Umbilical cord (tissue), 2 donors: ENCODE results near the gene ZNF708. TPM values are rescaled to one million over a fixed set of nuclear protein-coding genes. Genes with fewer than 3 reads are reported as not detected.
"Not testable (repeated sequence)": the region's sequence is repeated elsewhere in the genome, so short reads cannot be mapped to it uniquely, and the experiment has no call there.

Experiments
- DNase-seq: peaks from one replicate; pipeline ENCODE4 v3.0.0-alpha.2; 2015; ENCODE audit warnings: low spot score
- total RNA-seq: library from RNA; depleted of rRNA; stranded (reverse); fragments of >200 nt; gene quantifications from one replicate; pipeline ENCODE4 v1.2.3, GENCODE V29; 2014; ENCODE audit warnings: low replicate concordance; ENCODE audit not compliant: insufficient read depth

The ZNF708 gene
- total RNA-seq, 1 donor from 2014 or later = 16.4 TPM

- DNase-seq = no peak
Measured at GRCh38 chr19:21260164-21260847, 68.9 kb downstream of the ZNF708 start.

- DNase-seq = not testable (repeated sequence)
Measured at GRCh38 chr19:21259421-21260124, 69.6 kb downstream of the ZNF708 start.

DNA sequence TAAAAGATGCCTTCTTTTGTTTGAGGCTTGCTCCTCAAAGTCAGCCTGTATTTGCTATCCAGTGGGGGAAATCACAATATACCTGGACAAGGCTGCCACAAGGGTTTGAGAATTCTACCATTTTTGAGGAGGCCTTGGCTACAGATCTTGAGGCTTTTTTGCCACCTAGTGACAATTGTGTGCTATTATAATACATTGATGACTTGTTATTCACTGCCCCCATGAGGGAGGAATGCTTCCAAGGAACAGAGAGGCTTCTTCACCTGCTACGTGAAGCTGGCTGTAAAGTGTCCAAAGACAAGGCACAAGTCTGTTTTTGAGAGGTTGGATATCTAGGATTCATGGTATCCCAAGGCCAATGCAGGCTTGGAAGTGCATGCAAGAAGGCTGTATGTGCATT is 72.5 kb downstream of the ZNF708 start:
- DNase-seq = peak; percentile 39

Other genes starting within 250 kb of the ZNF708 start
- gene ZNF714, start 247.2 kb downstream of the ZNF708 start, total RNA-seq = 11.8 TPM
- 20.0 TPM for gene ZNF431, start 187.4 kb downstream of the ZNF708 start, total RNA-seq
- 16.4 TPM for gene ZNF738, start 29.6 kb upstream of the ZNF708 start, total RNA-seq
- 49.8 TPM for gene ZNF493, start 67.7 kb upstream of the ZNF708 start, total RNA-seq
- 22.6 TPM for gene ZNF429, start 176.2 kb upstream of the ZNF708 start, total RNA-seq